HG02798 (cell line): ENCODE results near the gene ARMH1.

Experiments used
- ATAC-seq: cut with Tn5 transposase; IDR thresholded peaks from one replicate; pipeline ENCODE4 v1.9.1; 2021; ENCODE audit warnings: mild to moderate bottlenecking; ENCODE audit not compliant: unreplicated experiment, poor library complexity

ARMH1 gene

DNA sequence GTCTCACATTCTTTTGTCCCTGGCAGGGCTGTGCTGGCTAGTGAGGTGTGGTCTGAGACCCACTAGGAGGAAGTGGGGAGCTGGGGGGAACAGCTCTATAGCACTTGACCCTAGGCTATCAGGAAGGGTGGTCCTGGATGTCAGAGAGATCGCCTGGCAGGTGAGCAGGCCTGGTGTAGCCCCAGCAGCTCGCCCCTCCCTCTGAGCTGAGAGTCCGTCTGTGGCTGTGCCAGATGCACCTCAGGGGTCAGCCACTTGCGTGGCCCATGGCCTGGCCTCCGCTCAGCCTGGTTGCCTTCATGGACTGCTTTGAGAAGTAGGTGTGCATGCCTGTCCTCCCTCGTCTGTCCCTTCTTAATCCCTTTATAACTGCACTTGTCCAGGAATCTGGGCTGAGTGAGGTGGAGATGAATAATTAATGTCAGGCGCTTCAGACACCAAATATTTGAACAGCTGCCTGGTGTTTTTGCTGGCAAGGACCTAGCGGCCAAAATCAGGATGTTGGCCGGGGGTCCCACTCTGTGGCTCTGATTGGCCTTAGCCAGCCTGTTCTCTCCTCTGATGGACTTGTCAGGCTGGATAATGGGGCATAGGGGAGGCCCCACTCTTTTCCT lies 30.7 kb upstream of the ARMH1 start:
- ATAC-seq: no peak

DNA sequence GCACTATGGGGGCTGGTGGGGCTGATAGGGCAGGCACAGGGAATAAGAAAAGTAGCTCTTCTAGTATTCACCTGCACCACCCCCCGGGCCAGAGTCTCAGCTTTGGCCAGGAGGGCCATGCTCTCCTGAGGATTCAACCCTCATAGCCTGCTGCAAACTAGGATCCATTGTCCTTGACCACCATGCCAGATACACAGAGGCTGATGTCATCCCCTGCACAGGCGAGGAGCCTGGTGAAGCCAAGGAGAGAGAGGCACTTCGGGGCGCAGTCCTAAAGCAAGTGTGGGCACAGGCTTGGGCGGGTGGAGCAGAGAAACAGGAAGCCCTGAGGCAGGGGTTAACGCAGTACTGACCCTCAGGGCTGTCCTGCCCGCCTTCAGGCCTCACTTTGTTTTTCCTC lies 29.7 kb upstream of the ARMH1 start:
- no peak for ATAC-seq

DNA sequence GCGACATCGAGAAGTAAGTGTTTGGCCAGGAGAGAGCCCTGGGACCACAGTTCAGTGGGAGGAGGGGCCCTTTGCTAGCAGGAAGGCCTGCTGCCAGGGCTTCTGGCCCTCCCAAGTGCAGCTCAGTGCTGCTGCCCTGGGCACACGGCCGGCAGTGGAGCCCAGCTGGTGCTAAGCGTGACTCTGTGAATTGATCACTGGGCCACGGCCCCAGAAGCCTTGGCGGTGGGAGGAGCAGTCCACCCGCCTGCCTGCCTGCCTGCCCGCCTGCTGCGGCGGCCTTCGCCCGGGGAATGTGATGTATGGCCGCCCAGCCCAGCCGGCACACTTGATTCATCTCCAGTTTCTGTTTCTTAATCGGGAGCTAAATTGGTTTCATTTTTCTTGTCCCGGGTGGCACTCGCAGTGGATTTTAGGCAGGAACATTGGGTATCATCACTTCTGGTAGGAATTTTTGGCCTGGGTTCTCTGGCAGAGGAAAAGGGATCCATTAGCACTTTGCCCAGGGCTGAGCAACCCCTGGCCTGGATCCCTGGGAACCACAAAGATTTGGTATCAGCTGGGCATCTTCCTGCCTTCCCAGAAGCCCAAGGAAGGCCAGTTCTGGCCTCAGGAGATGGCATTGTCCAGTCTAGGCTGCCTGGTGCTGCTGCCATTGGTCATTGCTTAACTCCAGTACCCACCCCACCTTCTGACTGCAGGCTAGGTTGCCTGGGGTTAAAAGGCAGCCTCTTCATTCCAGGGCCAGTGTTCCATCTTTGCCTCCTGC lies 28.9 kb upstream of the ARMH1 start:
- no peak for ATAC-seq

DNA sequence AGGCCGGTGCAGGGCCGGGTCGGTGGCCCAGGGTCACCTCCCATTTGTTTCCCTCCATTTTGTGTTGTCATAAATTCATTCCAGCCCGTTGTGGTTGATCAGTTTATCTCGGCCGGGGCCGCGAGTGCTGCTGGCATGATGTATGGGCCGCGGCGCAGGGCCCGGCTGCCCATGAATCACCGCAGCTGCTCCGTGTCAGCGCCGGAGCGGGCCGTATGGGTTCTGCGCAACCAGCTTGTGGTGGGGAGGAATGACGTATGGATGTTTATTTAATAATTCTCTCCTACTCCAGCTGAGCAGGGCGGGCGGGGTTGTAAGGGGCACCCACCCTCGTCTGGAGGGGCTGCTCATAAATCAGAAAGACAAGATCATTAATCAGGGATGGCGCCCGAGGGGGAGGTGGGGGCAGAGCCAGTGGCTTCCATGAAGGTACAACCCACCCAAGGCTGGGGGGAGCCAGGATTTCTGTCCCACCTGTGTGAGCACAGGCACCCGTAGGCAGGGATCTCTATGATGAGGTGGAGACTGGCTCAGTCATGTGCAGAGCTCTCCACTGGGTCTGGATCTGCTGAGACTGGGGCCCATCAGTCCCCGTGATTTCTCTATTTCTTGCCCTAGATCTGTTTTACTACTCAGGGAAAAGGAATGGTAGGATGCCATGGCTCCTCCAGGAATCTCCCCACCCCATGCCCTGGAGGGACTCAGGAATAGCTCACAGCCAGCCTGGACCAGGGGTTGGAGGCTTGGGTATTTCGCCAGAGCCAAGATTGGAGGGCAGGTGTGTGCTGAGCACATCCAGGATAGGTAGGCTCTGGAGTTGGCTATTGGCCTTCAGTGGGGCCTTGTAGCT lies 28.0 kb upstream of the ARMH1 start:
- ATAC-seq: no peak

DNA sequence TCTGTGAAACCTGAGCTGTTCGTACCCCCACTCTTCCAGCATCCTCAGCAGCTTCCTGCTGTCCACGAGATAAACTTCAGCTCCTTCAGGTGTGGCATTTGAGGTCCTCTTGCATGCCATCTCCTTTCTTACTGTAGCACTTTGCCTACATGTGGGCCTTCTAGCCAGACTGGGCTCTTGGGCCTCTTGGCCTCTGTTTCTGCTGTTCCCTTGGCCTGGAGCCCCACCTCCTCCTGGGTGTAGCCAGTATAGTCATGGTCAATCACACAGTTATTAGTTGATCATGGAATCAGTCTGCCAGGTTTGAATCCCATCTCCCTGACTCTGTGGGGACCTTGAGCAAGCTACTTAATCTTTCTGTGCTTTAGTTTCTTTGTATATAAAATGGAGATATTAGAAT lies 26.6 kb upstream of the ARMH1 start:
- no peak for ATAC-seq

DNA sequence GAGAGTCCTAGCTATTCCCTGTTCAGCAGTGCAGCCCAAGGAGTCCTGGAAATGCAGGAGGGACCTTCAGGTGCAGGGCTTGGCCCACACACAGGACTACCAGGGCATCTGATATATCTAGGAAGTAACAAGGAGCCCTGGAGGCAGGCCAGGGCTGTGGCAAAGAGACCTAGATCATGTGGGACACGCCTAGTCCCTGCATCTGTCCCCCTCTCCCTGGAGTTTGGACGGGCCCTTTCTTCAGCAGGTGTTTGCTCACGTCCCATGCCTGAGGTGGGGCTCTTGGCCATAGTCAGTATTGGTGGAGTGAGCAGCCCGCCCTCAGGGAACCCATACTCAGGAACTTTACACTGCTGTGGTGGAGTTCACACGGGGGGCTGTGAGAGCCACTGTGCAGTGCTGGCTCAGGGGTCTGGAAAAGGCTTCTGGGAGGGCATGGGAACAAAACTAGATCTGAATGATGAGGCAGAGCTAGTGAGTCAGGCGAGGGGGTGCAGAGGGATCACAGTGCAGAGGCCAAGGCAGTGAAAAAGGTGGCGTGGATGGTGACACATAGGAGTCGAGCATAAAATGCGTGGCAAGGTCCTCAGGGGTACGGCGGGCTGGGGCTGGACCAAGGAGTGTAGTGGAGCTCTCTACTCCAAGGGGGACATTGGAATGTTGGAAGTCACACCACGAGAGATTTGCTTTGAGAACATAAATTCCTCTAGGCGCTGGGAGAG lies 25.8 kb upstream of the ARMH1 start:
- ATAC-seq: no peak

DNA sequence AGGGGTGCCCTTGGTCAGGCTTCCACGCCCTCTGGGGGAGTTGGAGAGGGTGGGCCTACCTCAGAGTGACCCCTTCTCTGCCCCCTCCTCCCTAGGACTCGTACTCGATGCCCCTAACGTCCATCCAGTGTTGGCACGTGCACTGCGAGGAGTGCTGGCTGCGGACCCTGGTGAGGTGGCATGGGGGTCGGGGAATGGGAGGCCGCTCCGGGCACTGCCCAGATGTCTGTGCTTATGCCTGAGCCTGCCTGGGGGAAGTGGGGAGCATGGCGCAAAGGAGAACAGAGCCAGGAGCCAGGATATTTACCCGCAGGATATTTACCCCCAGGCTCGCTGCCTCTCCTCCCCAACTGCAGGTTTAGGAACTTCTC lies 24.7 kb upstream of the ARMH1 start:
- ATAC-seq: no peak

DNA sequence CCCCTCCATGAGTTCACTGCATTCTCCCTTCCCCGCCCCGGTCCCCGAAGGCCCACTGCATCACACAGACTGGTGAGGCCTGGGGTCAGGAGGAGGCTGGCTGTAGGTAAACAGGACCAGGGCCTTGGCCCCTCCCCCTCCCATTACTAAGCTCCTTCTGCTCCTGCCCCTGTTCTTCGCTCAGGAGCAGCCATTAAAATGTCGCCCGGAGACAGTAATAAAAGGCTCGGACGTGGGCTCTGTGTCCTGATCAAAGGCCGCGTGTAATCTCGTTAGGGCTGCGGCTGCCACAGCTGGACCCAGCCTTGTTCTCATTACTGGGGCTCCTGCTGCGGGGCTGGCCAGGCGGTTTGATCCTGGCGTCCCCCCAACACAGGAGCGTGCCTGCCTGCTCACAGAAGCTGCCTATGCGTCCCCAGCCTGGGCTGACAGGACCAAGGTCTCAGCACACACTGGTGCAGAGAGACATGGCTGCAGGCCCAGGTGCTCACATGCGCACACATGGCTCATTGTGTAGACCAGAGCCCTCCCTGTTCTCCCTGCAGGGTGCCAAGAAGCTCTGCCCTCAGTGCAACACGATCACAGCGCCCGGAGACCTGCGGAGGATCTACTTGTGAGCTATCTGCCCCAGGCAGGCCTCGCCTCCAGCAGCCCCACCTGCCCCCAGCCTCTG lies 24.2 kb upstream of the ARMH1 start:
- ATAC-seq: no peak

DNA sequence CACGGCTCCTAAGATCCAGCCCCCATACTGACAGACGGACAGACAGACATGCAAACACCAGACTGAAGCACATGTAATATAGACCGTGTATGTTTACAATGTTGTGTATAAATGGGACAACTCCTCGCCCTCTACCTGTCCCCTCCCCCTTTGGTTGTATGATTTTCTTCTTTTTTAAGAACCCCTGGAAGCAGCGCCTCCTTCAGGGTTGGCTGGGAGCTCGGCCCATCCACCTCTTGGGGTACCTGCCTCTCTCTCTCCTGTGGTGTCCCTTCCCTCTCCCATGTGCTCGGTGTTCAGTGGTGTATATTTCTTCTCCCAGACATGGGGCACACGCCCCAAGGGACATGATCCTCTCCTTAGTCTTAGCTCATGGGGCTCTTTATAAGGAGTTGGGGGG lies 23.4 kb upstream of the ARMH1 start:
- no peak for ATAC-seq

DNA sequence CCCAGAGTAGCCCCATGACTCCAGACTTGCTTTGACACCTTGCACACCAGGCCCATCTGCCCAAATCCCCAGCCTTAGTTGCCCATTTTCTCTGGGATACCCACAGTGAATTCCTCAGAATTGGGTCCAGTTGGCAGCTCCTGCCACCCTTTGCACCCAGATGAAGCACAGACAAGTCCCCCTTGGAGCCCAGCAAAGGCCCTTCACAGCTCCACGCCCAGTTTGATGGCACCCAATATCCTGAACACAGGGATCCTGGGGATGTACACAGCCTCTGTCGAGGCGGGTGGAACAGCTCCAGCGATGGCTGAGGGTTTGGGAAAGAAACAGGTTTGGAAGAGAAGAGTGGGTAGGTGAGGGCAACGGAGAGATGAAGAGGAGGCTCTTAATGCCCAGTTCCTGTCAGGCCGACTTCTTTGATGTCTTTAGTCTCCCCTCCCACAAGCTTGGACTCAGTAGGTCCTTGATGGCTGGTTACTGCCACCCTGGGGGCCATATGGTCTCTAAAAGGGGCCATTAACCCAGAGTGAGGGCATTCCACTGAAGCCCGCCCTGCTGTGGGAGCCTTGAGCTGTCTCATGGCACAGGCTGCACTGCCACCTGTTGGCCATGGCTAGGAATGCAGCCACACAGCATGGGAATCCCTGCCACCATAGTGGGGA lies 21.9 kb upstream of the ARMH1 start:
- ATAC-seq: peak; percentile 78

DNA sequence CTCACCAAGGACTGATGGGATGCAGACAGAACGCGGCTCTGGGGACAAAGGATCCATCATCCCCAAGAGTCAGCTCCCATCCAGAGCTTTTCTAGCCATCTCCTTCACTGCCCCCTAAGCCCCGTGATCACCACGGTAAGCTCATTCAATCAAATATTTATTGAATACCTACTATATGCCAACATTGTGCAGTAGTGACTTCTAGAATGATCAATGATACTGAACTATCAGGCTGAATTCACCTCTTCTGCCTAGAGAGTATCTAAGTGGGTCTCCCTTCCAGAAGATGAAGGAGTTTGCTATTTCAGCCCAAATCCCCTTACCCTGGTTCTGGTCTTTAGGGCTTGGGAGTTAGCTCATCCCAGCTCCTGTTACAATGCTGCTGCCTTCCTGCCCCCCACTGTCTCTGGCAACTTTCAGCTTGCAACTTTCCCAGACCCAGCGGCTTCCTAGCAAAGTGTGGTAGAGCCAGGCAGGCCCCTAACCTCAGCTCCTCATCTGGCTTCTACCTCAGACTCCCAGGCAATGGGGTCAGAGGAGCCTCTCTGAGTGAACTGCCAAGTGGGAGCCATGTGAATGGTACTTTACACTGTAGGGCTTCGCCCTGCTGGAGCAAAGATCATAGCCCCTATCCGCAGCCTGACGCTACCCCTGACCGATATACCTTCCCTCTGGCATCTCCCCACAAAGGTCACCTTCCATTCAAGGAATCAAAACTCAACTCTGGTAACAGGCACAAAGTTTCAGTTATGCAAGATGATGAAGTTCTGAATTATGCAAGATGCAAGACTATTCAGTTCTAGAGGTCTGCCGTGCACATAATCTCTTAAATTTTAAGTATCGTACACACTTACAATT lies 21.2 kb upstream of the ARMH1 start:
- ATAC-seq: no peak

DNA sequence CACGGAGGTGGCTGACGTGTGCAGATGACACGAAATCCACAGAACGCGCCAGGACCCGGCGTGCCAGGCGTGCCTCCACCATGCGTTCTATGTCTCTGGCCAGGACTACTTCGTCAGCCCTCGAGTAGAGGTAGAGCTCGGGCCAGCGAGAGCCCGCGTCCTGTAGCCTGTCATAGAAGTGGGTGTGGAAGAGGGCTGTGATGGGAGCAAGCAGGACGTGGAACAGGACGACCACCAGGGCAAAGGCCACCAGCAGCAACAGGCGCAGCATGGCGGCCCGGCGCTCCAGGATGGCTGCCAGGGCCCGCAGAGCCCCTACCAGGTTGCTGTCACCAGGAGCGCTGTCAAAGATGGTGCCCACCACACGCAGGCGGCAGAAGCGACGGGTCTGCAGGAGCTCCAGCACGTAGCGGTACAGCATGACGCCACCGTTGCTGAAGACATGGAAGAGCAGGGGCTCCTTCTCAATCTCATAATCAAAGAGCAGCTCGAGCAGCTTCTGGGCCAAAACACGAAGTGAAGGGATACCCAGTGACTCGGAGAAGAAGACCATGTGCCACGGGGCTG lies 19.8 kb upstream of the ARMH1 start:
- ATAC-seq: no peak

DNA sequence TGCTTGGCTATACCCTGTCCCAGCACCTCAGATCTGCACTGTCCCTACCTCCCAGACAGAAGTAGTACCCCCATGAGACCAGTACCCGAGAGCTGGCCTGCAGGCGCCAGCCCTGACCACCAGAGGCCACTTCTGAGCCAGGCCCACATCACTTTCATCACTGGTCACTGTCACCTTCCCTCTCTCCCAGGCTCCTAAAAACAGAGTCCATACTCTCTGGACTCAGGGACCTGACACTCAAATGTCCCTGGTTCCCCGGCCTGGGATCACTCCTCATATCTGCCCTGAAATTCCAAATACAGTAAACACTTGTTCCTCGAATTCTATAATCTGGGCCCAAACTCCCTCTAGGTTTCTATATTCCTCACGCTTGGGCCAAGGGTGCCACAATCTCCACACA lies 18.9 kb upstream of the ARMH1 start:
- ATAC-seq: no peak

DNA sequence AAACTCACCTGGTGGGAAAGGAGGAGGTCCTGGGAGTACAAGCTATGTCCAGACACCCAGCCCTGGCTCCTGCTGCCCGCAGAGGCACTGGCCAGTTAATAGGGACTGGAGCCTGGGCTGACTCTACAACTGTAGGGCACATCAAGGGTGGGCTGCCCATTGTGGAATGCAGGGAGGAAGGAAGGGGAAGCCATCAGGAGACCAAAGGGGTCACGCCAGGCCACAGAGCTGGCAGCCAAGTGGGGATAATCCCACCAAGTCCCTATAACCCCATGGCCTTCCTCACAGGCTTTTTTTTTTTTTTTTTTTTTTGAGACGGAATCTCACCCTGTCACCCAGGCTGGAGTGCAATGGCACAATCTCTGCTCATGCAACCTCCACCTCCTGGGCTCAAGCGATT lies 14.9 kb upstream of the ARMH1 start:
- ATAC-seq: no peak

DNA sequence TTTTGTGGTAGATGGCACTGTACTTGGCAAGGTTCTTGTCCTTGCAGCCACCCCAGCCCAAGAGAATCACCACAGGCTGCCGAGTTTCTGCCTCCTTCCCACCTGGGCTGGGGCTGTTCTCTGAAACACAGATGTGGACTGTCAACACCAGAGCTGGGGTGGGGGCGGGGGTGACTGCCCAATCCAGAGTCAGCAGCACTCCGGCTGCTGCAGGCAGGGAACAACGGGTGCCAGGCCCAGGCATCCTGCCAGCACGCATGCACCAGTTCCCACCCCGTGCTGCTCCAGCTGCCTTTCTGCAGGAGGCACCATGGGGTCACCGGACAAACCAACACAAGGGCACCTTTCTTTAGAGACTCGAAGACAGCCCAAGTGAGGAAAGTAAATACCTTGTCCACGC lies 14.3 kb upstream of the ARMH1 start:
- ATAC-seq: no peak

DNA sequence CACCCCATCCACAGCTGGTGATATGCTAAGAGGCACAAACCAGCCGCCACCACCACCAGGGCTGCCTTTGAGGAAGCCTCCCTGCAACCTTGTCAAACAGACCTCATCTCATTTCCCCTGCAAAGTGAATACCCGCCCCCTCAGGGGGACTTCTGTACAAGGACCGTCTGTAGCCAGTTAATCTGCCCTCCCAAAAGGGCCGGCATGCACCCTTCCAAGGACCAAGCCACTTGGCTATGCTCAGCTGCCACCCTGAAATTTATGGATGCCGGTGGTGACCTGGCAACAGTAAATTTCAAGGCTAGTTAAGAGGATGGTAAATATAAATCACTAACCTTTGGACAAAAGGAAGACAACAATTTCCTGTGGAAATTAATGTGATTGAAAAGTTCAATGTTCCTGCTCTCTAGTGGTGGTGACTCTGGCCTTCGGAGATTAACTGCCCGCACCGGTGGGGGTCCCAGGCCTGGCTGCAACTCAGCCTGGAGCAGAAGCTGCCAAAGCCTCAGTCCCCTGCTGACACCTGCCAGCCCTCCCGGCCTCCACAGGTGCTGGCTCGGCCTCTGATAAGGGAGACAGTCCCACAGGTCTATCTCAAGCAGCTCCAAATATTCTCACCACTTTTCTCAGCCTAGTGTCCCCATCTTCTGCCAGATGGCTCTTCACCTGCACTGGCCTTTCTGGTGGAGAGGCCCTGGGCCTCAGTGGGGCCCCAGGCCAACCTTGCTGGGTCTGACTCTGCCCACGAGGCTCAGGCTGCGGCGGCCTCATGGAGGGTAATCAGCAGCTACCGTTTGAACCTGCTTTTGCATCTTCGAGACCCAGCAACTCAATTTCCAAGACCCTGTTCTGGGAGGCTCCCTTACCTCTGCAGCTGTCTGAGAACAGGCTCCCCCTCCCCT lies 12.5 kb upstream of the ARMH1 start:
- no peak for ATAC-seq

DNA sequence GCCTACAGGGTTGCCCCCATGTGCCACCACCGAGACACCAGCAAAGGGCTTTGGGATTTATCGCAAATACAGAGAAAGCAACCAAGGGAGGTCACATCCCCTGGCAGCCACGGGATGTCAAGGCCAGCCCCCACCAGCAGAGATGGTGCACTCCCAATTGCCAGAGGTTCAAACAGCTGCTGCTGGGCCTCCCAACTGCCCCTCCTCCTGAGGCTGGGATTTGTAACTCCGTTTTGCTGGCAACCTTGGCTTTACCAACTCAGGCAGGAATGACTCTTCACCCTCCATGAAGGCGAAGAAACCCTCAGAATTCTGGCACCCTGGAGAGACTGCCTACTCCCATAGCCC lies 11.9 kb upstream of the ARMH1 start:
- no peak for ATAC-seq

DNA sequence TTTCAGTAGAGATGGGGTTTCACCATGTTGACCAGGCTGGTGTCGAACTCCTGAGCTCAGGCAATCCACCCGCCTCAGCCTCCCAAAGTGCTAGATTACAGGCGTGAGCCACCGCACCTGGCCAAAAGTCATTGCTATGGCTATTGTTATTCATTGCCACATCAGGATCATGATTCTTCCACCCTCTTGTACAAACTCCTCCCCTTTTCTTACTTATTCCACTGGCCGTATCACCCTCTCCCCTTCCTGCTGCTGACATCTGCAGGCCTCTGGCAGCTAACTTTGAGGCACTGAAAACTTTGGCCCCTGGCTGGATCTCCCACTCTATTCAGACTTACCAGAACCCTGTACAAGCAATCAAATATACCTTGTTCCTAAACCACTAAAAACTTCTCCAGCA lies 11.1 kb upstream of the ARMH1 start:
- no peak for ATAC-seq
